ENCODE measurements around the gene IL17B.

IL17B gene

GRCh38 chr5:149414405-149415065 is 35.4 kb upstream of the IL17B start:
- DNase-seq: no peak

GRCh38 chr5:149413477-149414210 is 34.6 kb upstream of the IL17B start:
- DNase-seq: no peak

DNA sequence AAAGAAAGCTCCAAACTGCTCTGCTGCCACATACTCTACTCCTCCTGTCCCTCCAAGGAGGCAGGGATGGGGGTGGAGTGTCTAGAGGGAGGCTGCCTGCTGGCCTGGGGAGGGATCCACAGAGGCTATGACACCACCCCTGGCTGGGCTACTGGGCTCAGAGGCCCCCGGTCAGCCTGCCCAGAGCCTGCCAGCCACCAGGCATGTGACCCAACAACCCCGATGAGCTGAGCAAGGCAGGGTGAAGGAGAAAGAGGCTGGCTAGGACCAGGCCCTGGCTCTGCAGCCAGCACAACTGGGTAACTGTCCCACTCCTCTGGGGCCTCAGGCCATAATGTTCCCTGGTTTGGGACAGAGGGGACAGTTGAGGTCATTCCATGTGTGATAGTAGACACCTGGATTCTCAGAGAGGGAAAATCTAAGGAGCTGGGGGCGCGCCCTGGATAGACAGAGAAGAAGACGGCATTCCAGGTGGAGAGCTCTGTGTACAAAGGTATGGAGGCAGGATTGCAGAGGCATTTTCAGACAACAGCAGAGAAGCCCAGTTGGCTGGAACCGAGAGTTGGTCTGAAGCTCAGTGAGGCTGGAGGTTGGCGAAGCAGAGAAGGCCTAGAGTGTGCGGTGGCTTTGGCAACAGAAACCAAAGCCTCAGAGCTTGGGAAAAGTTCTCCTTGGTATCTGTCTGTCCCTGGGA is 33.8 kb upstream of the IL17B start:
- DNase-seq: no peak

DNA sequence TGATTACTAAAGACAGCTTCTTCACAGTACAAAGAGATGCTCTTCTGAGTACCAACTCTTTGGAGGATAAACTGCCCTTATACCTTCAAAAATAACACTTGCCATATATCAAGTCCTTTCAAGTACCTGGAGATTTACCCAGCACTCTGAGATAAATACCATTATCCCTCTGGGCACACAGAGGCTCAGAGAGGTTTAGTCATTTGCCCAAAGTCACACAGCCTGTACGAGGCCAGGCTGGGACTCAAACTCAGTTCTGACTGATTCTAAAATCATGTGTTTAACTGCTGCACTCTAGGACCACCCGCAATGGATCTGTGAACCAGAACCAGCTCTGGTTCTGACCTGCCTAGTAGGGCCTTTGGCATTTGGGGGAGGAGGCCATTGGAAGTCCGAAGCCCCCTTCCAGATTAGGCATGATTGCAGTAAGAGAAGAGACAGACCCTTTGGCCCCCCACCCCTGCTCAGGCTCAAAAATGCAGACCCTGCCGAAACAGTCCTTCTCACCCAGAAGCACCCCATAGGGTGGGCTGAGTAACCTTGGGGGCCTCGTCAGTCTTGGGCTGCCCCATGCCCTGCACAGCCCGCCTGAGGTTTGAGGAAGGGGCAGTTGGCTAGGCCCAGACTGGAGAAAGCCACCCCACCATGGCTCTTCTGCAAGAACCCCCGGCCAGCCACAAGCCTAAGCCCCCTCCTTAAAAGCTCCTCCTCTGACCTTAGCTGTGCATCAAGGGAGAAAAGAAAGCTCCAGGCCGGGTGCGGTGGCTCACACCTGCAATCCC is 32.8 kb upstream of the IL17B start:
- no peak for DNase-seq

DNA sequence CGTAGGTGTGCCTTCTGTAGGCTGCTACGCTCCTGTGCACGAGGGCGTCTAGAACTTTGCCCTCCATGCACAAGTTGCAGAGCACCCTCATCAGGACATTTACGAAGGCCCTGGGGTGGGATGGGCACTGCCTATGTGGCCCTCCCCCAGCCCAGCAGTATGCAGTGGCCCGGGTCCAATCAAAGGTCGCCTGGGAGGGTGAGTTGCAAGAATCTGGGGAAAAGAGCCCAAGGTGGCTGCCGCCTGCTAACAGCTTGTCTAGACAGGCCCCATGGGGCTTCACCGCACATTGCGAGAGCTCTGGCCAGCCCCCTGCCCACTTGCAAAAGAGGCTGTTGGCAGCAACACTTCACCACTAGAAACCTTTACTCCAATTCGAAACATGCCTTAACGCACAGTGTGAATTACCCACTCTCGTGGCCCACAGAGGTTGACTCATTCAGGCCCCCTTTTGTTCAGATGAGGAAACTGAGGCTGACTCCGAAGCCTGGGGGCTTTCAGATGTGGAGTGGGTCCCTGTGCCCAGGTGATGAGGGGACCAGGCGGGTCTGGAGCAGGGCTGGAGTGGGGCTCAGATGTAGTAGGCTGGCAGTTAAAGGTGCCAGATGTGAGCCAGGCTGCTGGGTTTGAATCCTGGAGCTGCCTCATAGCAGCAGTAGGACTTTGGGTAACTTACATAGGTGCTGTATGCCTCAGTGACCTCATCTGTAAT is 31.8 kb upstream of the IL17B start:
- DNase-seq: no peak

- DNase-seq: no peak
Observed at GRCh38 chr5:149410071-149410470, 31.0 kb upstream of the IL17B start.

DNA sequence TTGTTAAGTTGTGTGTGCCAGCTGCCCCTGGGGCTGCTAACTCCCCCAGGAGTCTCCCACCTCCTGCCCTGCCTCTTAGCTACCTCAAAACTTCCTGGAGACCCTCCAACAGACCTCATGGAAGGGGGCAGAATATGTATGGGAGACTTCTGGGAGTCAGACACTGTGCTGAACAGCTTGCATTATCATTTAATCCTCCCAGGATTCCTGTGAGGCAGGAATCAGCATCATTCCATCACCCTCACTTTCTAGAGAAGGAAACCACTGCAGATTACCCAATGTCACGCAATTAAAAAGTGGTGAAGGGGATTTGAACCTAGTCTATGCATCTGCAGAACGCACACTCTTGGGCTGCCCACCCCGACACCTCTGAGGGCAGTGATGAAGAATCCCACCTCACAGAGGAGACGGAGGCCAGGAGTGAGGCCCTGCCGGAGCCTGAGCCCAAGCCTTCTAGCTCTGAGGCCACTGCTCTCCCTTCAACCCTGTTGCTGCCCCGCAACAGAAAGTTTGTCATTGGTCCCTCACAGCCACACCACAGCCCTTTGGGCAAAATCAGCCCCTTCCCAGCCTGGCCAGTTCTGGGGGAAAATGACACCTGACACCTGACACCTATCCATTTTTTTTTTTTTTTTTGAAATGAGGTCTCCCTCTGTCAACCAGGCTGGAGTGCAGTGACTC is 30.3 kb upstream of the IL17B start:
- DNase-seq: no peak

- DNase-seq: no peak
Observed at GRCh38 chr5:149408252-149409099, 29.4 kb upstream of the IL17B start.

DNA sequence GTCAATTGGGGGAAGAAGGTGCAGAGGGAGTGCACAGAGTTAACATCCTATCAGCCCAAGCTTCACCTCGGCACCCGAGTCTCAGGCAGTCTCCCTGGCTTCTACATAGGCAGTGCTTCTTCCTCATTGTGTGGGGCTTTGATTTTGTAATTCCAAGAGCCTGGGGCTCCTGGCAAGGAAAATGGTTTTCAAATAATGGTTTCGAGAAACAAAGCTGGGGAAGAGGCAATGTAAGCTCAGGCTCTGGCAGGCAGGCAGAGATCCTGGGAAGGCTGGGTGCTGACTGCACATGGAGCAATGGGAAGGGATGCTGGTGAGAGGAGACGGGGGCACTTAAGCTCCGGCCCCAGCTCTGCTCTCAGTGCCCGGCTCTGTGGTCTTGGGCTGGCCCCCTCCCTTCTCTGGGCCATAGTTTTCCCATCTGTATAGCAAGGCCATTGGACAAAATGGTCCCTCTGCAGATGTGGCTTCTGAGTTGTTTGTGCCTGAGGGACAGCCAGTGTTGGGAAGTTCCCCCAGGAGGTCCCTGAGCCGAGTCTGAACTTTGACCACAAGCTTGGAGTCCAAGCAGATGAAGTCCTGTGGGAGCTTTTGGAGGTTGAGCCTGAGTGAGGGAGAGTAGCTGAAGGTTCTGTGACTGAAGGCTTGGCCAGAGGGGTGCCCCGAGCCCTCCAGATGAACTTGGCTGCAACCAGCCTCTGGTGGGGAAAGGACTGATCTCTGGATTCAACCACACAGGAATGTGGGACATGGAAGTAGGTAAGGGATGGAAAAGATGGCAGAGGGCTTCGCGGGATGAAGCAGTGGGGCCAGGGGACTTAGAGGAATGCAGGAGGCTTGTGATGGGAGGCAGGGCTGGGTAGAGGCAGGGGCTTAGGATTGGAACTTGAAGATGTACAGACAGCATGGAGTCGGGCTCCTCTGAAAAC is 28.5 kb upstream of the IL17B start:
- DNase-seq: no peak

- no peak for DNase-seq
Observed at GRCh38 chr5:149406979-149407306, 27.9 kb upstream of the IL17B start.

DNA sequence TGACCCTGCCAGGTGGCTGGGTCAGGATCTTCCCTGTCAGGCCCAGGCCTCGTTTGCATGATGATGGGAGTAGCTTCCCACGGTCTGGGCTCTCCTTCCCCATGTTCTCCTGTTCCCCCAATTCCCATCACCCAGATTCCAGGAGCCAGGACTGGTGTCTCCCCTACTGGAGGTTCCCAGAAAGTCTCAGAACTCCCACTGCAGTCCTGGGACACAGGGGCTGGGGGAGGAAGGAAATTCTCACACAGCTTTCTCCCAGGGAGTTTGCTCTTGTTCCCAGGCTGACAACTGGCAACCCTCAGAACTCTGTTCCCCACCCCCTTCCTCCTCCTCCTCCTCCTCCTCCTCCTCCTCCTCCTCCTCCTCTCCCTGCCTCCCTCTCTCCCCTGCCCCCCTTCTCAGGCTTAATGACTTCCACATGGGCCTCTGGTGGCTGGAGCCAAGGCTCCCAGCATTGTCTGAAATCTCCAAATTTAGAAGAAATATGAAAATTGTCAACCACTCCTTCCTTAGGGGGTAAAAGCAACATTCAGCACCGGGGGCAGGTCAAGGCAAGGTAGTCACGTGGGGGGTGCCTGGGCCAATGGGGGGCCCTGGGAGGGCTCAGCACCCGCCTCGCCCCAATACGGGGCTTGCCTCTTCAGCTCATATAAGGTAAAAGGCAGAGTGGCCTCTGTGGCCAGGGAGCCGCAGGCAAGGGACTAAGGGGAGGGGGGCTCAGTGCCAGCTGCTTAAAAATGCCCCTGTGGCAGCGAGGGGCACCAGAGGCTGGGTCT is 27.3 kb upstream of the IL17B start:
- DNase-seq: no peak

DNA sequence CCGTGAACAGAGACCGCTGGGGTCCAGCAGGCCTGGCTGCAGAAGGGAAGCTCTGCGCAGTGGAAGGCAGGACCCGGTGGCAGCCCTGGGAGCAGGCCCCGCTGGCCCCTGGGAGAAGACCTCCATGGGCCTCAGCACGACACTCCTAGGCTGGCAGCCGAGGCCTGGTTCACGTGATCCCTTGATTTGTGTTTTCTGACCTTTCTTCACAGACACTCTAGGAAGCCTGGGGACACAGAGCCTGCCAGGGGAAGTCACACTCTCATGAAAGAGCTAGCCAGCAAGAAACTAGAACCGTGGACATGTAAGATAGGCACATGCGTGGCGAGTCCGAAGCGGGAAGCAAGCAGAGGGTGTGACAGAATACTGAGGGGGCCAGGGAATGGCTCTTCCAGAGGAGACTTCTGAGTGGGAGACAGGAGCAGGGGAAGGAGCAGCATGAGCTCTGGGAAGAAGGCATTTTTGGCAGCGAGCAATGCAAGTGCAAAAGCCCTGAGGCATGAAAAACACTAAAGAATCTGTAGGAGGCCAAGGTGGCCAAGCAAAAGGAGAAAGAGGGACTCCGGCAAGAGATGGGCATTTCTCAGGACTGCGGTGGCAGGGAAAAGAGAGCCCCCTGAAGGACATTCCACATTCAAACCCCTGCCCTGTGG is 26.6 kb upstream of the IL17B start:
- DNase-seq: no peak

DNA sequence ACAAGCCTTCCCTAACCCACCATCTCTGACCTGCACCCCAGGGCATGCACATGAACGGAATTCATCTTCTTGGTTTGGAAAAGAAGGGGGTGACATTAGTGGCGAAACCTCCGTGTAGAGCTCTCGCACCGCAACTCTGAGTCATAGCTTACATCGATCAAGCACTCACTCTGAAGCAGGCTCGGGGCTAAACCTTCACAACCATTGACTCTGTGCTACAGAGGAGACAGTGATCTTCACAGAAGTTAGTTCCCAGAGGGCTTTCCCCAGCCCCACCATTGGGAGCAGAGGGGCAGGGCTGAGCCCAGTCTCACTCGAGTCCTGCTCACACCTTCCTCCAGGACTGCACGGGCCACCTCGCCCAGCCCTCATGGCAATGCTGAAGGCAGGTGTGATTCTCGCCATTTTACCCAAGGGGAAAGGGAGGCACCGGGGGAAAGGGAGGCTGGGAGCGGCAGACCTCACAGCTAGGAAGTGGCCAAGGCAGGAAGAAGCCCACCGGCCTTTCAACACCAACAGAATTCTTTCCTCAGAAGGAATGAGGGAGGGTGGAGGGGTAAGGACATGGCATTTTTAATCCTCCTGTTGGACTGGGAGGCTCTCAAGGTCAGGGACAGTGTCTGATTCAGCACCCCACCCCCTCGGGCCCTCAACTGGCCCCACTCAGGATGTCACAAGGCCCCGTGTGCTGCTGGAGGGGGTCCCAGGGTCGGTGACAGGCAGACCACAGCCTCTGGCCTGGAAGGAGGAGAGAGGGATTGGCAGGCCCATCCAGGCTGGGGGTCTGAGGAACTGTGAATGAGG is 25.9 kb upstream of the IL17B start:
- DNase-seq: no peak

DNA sequence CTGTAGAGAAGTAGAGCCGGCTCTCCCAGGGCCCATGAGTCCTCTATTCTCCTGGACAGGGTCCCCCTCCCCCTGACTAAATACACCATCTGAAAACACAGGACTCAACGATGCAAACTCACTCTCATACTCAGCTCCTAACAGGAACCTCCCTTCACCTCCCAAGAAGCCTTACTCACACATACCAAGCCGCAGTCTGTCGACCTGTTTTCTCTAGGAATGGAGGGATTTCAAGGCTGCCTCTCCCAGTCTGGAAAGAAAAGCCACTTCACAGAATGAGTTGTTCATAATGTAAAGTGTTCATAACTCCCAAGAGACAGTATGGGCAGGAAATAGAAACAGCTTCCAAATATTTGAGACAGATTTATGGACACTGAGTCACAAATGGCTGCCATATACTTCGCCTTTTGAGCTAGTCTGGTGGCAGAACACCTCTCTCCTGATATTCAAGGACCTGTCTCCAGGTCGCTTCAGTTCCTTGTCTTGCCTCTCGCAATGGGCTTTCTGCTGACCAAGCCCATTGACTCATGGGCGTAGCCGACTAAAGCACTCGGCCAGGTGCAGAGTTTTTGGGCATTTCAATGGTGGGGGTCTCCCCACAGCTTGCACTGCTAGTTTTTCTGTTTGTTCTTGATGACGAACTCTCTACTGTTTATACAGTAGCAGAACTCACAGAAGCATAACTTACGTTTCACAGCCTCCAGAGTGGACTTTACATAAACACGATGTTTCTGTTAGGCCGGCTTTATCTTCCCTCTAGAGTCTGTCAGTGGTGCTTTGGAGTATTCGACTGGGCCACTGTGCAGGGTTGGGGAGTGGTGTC is 25.0 kb upstream of the IL17B start:
- DNase-seq: no peak

DNA sequence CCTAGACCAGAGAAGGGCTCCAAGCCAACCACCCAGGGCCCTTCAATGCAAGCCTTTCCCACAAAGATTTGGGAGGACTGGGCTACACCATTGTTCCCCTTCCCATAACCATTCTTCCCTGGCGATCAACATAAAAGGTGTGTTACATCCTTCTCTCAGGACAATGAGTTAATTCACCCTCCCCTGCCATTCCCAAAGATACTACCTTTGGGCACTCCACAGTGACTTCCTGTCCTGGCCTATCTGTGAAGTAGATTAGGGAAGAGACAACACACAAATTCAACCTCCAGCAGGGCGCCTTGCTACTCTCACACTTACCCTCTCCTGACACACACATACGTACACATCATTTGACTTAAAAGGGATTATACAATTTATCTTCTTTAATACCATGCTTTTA is 23.2 kb upstream of the IL17B start:
- DNase-seq: no peak

DNA sequence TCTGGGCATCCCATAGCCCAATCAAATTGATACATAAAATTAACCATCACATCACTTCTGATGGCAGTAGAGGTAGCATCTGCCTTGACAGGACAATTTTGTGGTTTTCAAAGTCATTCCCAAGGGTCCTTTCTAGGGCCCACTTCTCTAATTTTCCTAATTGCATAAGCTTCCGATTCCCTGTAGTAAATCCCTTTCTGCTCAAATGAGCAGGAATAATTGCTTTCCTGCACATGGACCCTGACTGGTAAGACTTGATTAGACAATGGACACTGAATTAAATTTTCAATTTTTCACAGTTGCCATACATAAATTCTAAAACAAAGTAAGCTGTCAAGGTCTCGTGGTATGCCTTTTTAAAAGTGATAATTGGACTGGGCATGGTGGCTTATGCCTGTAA is 22.0 kb upstream of the IL17B start:
- no peak for DNase-seq

DNA sequence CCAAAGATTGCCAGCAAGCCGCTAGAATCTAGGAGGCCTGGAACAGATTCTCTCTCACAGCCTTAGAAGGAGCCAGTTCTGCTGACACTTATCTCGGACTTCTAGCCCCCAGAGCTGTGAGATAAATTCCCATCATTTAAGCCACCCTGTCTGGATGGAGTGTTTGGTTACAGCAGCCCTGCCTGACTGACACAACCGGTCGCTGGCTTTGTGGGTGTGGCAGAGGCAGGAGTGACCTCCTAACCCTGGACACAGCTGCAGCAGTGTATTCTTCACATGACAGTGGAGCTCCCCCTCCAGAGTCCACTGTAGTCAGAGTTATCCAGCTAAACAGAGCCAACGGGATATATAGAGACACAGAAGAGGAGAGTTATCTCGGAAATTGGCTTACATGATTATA is 21.2 kb upstream of the IL17B start:
- DNase-seq: no peak

All from NCI-H2029 (cell line).